ENCODE data around the gene CEACAM21.

CEACAM21 gene

DNA sequence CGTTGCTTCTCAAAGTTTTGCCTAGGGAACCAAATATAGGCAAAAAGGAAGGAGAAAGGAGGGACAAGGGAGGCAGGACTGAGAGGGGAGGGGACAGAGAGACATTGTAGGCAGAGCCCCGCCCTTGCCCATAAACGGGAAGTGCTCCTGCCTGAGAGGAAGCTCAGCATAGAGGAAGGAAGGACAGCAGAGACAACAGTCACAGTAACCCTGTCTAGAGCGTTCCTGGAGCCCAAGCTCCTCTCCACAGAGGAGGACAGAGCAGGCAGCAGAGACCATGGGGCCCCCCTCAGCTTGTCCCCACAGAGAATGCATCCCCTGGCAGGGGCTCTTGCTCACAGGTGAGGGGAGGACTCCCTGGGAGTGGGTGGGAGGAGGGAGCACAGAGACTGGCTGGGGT is at the start of gene CEACAM21:
TSS of gene CEACAM21 (plus strand) at position 169 of the 400 bp plus-strand sequence. CDS start at position 278, 109 bp downstream.
- no peak for DNase-seq (ENCODE audit: low read depth)

DNA sequence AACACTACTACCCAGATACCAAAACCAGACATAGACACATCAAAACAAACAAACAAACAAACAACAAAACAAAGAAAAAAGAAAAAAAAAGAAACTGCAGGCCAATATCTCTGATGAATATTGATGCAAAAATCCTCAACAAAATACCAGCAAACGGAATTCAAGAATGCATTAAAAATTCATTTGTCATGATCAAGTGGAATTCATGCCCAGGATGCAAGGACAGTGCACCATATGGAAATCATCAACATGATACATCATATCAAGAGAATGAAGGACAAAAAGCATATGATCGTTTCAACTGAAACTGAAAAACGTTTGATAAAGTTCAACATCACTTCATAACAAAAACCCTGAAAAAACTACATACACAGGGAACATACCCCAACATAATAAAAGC is 48.9 kb upstream of the CEACAM21 start:
- no peak for DNase-seq (ENCODE audit: low read depth)

GRCh38 chr19:41528106-41528505 is 47.9 kb upstream of the CEACAM21 start:
- DNase-seq (ENCODE audit: low read depth), result no peak

- DNase-seq (ENCODE audit: low read depth), result no peak
Measured at GRCh38 chr19:41529484-41530183, 46.3 kb upstream of the CEACAM21 start.

DNA sequence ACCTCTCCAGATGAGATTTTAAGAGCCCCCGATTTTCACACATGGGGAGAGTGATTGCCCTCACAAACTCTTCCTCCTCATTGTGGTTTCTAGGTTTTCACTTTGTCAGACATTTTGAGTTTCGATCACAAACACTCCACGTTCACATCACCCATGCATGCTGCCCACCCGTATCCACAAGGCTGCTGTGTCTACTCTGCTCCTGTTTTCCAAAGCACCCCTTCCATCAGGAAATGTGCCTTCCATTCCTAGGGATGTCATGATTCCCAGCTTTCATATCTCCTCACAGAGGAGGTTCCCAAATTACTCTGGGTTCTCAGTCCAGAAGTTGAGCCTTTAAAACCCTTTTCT is 45.8 kb upstream of the CEACAM21 start:
- no peak for DNase-seq (ENCODE audit: low read depth)

DNA sequence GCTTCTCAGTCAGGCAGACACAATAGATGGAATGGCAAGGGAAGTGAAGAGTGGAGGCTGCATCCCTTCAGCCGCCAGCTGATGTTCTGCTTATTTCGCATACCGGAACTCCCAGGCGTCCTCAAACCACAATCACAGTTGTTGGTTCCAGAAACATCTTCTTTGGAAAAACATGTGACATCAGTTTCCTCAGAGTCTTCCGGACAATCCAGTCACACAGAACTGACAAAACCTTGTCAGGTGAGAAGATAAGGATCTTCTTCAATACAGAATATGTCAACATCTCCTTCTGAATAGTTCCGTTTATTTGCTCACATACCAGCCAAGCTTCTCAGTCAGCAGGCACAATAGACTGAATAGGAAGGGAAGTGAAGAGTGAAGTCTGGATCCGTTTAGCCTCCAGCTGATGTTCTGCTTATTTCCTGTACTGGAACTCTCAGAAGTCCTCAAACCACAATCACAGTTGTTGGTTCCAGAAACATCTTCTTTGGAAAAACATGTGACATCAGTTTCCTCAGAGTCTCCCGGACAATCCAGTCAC is 45.1 kb upstream of the CEACAM21 start:
- no peak for DNase-seq (ENCODE audit: low read depth)

- peak; percentile 76 for DNase-seq (ENCODE audit: low read depth)
Measured at GRCh38 chr19:41531438-41532311, 44.3 kb upstream of the CEACAM21 start.

DNA sequence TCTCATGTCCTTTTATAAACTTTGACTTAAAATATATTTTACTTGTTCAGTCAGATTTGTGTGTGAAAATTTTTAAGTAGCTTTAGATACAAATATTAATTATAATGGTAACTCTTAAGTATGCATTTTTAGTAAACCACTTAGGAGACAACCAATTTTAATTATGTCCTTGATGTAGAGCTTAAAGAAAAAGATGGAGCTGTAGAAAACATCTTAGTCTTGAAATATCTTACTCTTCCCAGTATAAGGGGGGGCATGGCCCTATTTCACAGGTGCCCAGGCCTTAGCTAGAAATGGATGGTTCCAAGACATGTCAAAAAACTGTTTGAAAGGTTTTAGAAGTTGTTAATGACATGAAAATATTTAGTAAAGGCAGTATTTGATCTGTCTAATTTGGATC is 43.4 kb upstream of the CEACAM21 start:
- no peak for DNase-seq (ENCODE audit: low read depth)

GRCh38 chr19:41533671-41534215 is 42.2 kb upstream of the CEACAM21 start:
- no peak for DNase-seq (ENCODE audit: low read depth)

DNA sequence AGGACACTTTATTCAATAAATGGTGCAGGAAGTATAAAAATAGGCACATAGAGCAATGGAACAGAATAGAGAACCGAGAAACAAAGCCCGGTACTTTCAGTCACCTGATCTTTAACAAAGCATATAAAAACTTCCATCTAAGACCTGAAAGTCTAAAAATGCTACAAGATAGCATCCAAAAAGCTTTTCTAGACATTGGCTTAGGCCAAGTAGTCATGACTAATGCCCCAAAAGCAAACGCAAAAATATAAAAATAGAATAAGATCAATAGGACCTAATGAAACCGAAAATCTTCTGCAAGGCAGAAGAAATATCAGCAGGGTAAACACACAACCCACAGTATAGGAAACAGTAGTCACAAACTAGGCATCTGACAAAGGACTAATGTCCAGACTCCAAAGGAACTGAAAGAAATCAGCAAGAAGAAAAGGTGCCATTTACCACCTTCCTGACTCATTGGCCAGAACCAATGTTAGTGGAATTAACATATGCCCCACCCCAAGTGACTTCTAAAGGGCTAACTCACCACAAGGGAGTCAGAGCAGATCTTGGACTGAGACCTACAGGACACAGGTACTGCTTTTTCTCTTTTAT is 40.8 kb upstream of the CEACAM21 start:
- no peak for DNase-seq (ENCODE audit: low read depth)

GRCh38 chr19:41537789-41538188 is 38.2 kb upstream of the CEACAM21 start:
- no peak for DNase-seq (ENCODE audit: low read depth)

GRCh38 chr19:41540041-41540695 is 35.8 kb upstream of the CEACAM21 start:
- DNase-seq (ENCODE audit: low read depth), result no peak

DNA sequence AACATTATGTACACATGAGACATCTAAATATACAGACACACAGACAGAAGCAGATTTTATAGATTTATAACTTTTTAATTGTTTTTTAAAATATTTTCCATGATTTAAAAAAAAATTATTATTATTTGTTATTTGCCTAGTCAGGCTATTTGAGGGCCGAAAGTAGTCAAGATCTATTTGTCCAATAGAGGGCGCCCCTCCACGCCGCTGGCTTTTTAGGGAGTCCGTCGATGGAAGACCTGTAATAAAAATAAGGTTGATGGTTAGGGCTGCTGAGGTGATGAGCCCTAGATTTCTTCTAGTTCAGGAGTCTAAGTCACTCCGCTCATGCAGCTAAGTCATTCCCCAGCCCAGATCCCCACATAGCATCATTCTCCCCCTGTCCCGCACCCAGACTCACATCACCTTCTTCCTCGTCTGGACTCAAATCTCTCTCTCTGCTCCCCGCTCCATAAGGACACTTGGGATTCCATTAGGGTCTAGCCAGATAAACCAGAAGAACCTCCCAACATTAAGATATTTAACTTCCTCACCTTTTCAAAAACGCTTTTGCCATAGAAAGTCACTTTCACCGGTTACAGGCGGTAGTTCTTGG is 33.9 kb upstream of the CEACAM21 start:
- DNase-seq (ENCODE audit: low read depth), result peak; percentile 72

GRCh38 chr19:41542622-41543021 is 33.3 kb upstream of the CEACAM21 start:
- DNase-seq (ENCODE audit: low read depth), result no peak

DNA sequence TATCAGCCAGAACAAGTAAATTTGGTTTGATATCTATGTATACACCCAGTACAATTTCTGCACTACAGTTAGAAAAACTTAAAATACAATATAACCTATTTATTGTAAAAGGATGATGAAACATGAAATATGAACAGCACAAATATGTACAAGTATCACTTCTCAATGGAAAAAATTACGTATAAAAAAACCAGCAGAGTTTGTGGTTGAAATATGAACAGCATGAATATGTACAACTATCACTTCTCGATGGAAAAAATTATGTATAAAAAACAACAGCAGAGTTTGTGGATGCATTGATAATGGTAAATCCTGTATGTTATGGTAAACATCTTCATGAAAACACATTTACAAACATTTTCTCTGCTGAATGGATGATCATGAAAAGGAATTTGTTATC is 32.4 kb upstream of the CEACAM21 start:
- DNase-seq (ENCODE audit: low read depth), result no peak

GRCh38 chr19:41545547-41545946 is 30.4 kb upstream of the CEACAM21 start:
- DNase-seq (ENCODE audit: low read depth), result no peak

GRCh38 chr19:41546386-41546789 is 29.6 kb upstream of the CEACAM21 start:
- DNase-seq (ENCODE audit: low read depth), result no peak

- no peak for DNase-seq (ENCODE audit: low read depth)
Measured at GRCh38 chr19:41546961-41547360, 29.0 kb upstream of the CEACAM21 start.

GRCh38 chr19:41547569-41547968 is 28.4 kb upstream of the CEACAM21 start:
- DNase-seq (ENCODE audit: low read depth), result no peak

- DNase-seq (ENCODE audit: low read depth), result no peak
Measured at GRCh38 chr19:41548047-41548446, 27.9 kb upstream of the CEACAM21 start.

DNA sequence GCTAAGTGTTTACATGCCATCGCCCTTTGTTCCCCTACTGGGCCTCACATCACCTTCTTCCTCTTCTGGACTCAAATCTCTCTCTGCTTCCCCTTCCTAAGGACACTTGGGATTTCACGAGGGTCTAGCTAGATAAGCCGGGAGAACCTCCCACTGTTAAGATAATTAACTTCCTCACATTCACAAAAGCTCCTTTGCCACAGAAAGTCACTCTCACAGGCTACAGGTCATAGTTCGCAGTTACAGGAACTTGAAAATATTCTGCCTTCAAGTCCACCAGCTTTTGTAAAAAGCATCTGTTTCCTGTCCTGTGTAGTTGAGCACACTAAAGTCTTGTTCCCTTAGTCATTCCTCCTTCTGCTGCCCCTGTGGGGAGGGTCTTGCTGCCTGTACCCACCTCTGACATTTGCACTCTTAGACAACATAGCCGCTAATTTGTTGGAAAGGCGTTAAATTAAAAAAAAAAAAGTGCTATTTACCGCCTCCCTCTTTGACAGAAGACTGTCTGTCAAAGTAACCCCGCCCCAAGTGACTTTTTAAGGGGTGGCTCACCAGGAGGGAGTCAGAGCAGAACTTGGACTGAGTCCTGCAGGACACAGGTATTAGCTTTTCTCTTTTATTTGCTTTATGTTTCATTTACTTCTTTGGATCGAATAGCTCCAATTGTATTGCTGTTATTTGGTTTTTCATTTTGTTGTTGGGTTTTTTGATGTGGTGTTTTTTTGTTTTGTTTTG is 26.8 kb upstream of the CEACAM21 start:
- DNase-seq (ENCODE audit: low read depth), result peak; percentile 56

Data from activated gamma-delta T cell treated with anti-CD3 and anti-CD28 coated beads, Interleukin-2, amount 50 U/mL, for 16 hours (primary cell).